NB4 (cell line): Measurements from ENCODE around the gene ZFAND5.

Experiments used
- CTCF ChIP-seq: IDR thresholded peaks from one replicate; pipeline ENCODE4 v1.5.1; 2012; ENCODE audit warnings: low read depth, low read length
- MAX ChIP-seq: IDR thresholded peaks from 2 replicates; pipeline ENCODE4 v1.6.1; 2011; ENCODE audit warnings: low read depth, low read length
- MYC ChIP-seq: IDR thresholded peaks from 2 replicates; pipeline ENCODE4 v1.6.1; 2011; ENCODE audit warnings: low read depth, low read length
- POLR2A ChIP-seq: IDR thresholded peaks from 2 replicates; pipeline ENCODE4 v1.6.1; 2011; ENCODE audit warnings: mild to moderate bottlenecking; ENCODE audit not compliant: insufficient read length; ENCODE audit errors: extremely low read depth

- TF ChIP-seq CTCF (no peak), POLR2A (no peak), MAX (no peak), MYC (no peak)
Measured at GRCh38 chr9:72337286-72337685, 27.7 kb downstream of the ZFAND5 start.
